Measurements from ENCODE around the gene FAM20A.

Gene FAM20A

GRCh38 chr17:68567581-68567980 lies 33.6 kb downstream of the FAM20A start:
- no peak for TF ChIP-seq CTCF (IDR thresholded peaks at IDR 0.05)

GRCh38 chr17:68567035-68567434 lies 34.1 kb downstream of the FAM20A start:
- no peak for TF ChIP-seq CTCF (IDR thresholded peaks at IDR 0.05)

- no peak for TF ChIP-seq CTCF (IDR thresholded peaks at IDR 0.05)
Measured at GRCh38 chr17:68566442-68566738, 34.8 kb downstream of the FAM20A start.

GRCh38 chr17:68565661-68566441 lies 35.3 kb downstream of the FAM20A start:
- TF ChIP-seq CTCF (IDR thresholded peaks at IDR 0.05), result no peak

GRCh38 chr17:68564415-68565111 lies 36.6 kb downstream of the FAM20A start:
- no peak for TF ChIP-seq CTCF (IDR thresholded peaks at IDR 0.05)

- TF ChIP-seq CTCF (IDR thresholded peaks at IDR 0.05), result no peak
Measured at GRCh38 chr17:68562736-68563135, 38.4 kb downstream of the FAM20A start.

GRCh38 chr17:68560966-68561720 lies 40.0 kb downstream of the FAM20A start:
- TF ChIP-seq CTCF (IDR thresholded peaks at IDR 0.05), result no peak

Data from LNCAP (cell line).